Measurements from ENCODE around the gene FTSJ1. TPM values are rescaled to one million over a fixed set of nuclear protein-coding genes. Genes with fewer than 3 reads are reported as not detected.

FTSJ1 gene
- total and polyA plus RNA-seq, 2 of the 8 experiments (the other 6 are each of a cell fraction or from before 2014, with no cell fraction given): 62.4 to 80.4 TPM

GRCh38 chrX:48451708-48452107, 24.3 kb upstream of the FTSJ1 start:
- H2AK5ac ChIP-seq (ENCODE audit: low read depth, low read length): no peak overlapping the region
- ChIA-PET POLR2A (ENCODE audit: partially characterized antibody) (no interaction called here), CTCF (ENCODE audit: partially characterized antibody) (interaction anchor here (1.7 kb wide), 1 partner anchor 16 kb away, joined by 5 read pairs; no protein-coding TSS in a partner anchor)
- WGBS, 2 experiments (ENCODE audit: extremely low coverage in 1 of 2, insufficient coverage in 1 of 2, insufficient read length in 1 of 2, insufficient replicate concordance in 2 of 2, low coverage in 1 of 2, low lambda C conversion rate in 2 of 2, missing lambda C conversion rate in 1 of 2): 82% methylated on average over 2 of the region's 4 CpGs; no CpG with 5 or more reads in 1 of the 2 experiments
- no peak overlapping the region for H2BK12ac ChIP-seq (ENCODE audit: low read depth, low read length)
- H3K14ac ChIP-seq (ENCODE audit: insufficient read length): no peak overlapping the region
- H3K4ac ChIP-seq (replicated peaks; ENCODE audit: insufficient read length, low read depth, low read length): no peak overlapping the region
- H3K18ac ChIP-seq (ENCODE audit: extremely low read depth, low read length): no peak overlapping the region
- H2BK15ac ChIP-seq (ENCODE audit: low read length): no peak overlapping the region
- H3K79me1 ChIP-seq (ENCODE audit: low read depth, low read length): no peaks in the 10 kb centered on the region
- H3K23ac ChIP-seq (ENCODE audit: insufficient read length): no peak overlapping the region
- no peak for DNase-seq (ENCODE audit: low read depth in 1 of 2, low spot score in 2 of 2)
- H4K20me1 ChIP-seq (replicated peaks in 1 of 2; ENCODE audit: control insufficient read depth in 1 of 2, insufficient read depth in 2 of 2, low read length in 2 of 2): no peaks in the 10 kb centered on the region
- FAIRE-seq: no peak
- H3K56ac ChIP-seq (replicated peaks; ENCODE audit: insufficient read length, low read depth, low read length): no peak overlapping the region
- no peak for TF ChIP-seq SP1 (IDR thresholded peaks at IDR 0.05; ENCODE audit: low read depth, low read length)
- TF ChIP-seq RAD21 (IDR thresholded peaks at IDR 0.05 in 1 of 2, conservative IDR thresholded peaks at IDR 0.05 in 1 of 2; ENCODE audit: low read depth in 2 of 2, low read length in 2 of 2): no peak
- no peak for TF ChIP-seq CHD2 (IDR thresholded peaks at IDR 0.05; ENCODE audit: low read length)
- no peak for TF ChIP-seq RXRA (IDR thresholded peaks at IDR 0.05; ENCODE audit: insufficient read depth, low read depth, low read length)
- TF ChIP-seq HDAC2 (IDR thresholded peaks at IDR 0.05; ENCODE audit: borderline replicate concordance in 1 of 2, low read depth in 2 of 2, low read length in 2 of 2): no peak
- no peak for TF ChIP-seq NRF1 (IDR thresholded peaks at IDR 0.05; ENCODE audit: low read depth, low read length)
- TF ChIP-seq CTBP2 (IDR thresholded peaks at IDR 0.05; ENCODE audit: borderline replicate concordance, insufficient read depth, insufficient read length, low read length): no peak
- TF ChIP-seq MAX (IDR thresholded peaks at IDR 0.05): no peak
- TF ChIP-seq CEBPB (IDR thresholded peaks at IDR 0.05; ENCODE audit: low read depth, low read length): no peak
- TF ChIP-seq TAF1 (IDR thresholded peaks at IDR 0.05; ENCODE audit: low read depth, low read length): no peak
- H4K91ac ChIP-seq (replicated peaks; ENCODE audit: insufficient read length, low read length): no peak overlapping the region
- H4K5ac ChIP-seq (ENCODE audit: insufficient read length, low read depth, low read length): no peak overlapping the region
- H3K23me2 ChIP-seq (ENCODE audit: low read depth, low read length): no peaks in the 10 kb centered on the region
- no peak overlapping the region for H3K27ac ChIP-seq (ENCODE audit: low read depth, low read length)
- no peak overlapping the region for H4K8ac ChIP-seq (ENCODE audit: extremely low read depth, insufficient read depth, low read length)
- H3K27me3 ChIP-seq (replicated peaks in 1 of 4; ENCODE audit: control insufficient read depth in 3 of 4, extremely low read depth in 1 of 4, insufficient read depth in 3 of 4, low read length in 3 of 4): no peaks in the 10 kb centered on the region
- no peak overlapping the region for H2BK20ac ChIP-seq (ENCODE audit: low read length)
- no peak overlapping the region for H2AFZ ChIP-seq (ENCODE audit: low read length)
- no peak overlapping the region for H2BK5ac ChIP-seq (ENCODE audit: low read depth, low read length)
- H3K4me1 ChIP-seq (replicated peaks in 1 of 4; ENCODE audit: control insufficient read depth in 3 of 4, insufficient read depth in 4 of 4, low read length in 3 of 4): no peaks in the 10 kb centered on the region
- H3K9ac ChIP-seq (replicated peaks in 1 of 4; ENCODE audit: extremely low read depth in 1 of 4, low read depth in 3 of 4, low read length in 3 of 4): no peak overlapping the region
- H3K79me2 ChIP-seq (ENCODE audit: control insufficient read depth in 1 of 2, insufficient read depth in 2 of 2, low read length in 2 of 2): no peaks in the 10 kb centered on the region
- no peaks in the 10 kb centered on the region for H3K9me3 ChIP-seq (ENCODE audit: insufficient read depth in 2 of 2, low read depth in 1 of 2, low read length in 1 of 2)
- no peak overlapping the region for H3K4me2 ChIP-seq (ENCODE audit: insufficient read depth in 1 of 2, low read depth in 2 of 2, low read length in 2 of 2)
- no peaks in the 10 kb centered on the region for H3K36me3 ChIP-seq (ENCODE audit: control insufficient read depth in 2 of 4, insufficient read depth in 4 of 4, low read length in 3 of 4)
- no peak overlapping the region for H2BK120ac ChIP-seq (replicated peaks; ENCODE audit: low read depth, low read length)
- H3K4me3 ChIP-seq (ENCODE audit: extremely low read depth in 1 of 4, insufficient read depth in 2 of 4, low read depth in 3 of 4, low read length in 4 of 4): no peak overlapping the region

All from H1 (cell line).